Stimulated activated CD4-positive, alpha-beta T cell treated with anti-CD3 and anti-CD28 coated beads, Interleukin-4, amount 100 ng/mL, for 48 hours (primary cell): ENCODE results near the gene TSPY10.
"Not testable (repeated sequence)": the region's sequence is repeated elsewhere in the genome, so short reads cannot be mapped to it uniquely, and the experiment has no call there.

Source experiments
- DNase-seq, 2 donors: peaks; one replicate each; pipeline ENCODE4 v3.0.0-alpha.2; 2020; ENCODE audit warnings: low read depth in 2 of 2

TSPY10 gene

DNA sequence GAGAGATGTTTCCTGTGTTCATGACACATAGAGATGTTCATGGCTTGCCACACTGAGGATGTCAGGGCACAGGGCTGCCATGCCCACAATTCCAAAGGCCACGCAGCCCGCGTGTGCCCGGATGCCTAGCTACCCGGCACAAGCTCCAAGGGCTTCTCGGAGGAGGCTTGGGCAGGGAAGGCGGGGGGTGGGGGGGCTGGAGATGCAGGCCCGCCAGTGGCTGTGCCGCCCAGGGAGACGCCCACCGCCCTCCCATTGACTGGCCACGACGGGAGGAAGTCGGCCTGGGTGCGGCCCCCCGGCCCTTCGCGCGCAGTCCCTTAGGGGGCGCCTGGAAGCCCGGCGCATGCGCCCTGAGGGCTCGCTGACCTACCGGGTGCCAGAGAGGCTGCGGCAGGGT is at the start of gene TSPY10:
Gene TSPY10, plus strand, starts transcription at position 301 of the 400 bp plus-strand sequence. Its CDS starts 46 bp downstream, at position 347.
- not testable (repeated sequence) for DNase-seq

DNA sequence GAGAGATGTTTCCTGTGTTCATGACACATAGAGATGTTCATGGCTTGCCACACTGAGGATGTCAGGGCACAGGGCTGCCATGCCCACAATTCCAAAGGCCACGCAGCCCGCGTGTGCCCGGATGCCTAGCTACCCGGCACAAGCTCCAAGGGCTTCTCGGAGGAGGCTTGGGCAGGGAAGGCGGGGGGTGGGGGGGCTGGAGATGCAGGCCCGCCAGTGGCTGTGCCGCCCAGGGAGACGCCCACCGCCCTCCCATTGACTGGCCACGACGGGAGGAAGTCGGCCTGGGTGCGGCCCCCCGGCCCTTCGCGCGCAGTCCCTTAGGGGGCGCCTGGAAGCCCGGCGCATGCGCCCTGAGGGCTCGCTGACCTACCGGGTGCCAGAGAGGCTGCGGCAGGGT is 40.7 kb upstream of the TSPY10 start, which contains the start of gene TSPY9:
Gene TSPY9, plus strand, starts transcription at position 301 of the 400 bp plus-strand sequence. Its CDS starts 46 bp downstream, at position 347.
- DNase-seq: not testable (repeated sequence)

DNA sequence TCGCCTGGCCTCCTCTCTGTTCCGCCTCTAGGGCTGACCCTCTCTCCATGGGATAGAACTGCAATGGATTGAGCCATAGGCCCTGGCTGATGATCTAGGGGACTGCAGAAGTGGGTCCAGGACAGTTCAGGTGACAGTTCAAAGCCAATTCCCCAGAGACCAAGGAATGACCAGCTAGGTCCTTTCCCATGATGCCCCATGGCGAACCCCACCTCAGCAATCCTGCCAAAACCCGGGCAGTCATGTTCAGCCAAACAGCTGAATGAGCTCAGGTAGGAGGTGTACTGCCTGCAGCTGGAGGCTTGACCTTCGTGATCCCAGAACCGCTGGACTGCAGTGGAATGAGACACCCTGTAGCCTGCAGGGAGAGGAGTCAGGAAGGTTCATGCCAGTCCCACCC is 23.3 kb upstream of the TSPY10 start:
- DNase-seq: not testable (repeated sequence)

GRCh38 chrY:9516287-9516686 is 11.4 kb upstream of the TSPY10 start:
- DNase-seq: not testable (repeated sequence)
